HG03139 (cell line): ENCODE data around the gene AASDHPPT.
"Not testable (repeated sequence)": the region's sequence is repeated elsewhere in the genome, so short reads cannot be mapped to it uniquely, and the experiment has no call there.

Source experiments
- ATAC-seq: cut with Tn5 transposase; IDR thresholded peaks from one replicate; pipeline ENCODE4 v1.9.1; 2021; ENCODE audit not compliant: unreplicated experiment

AASDHPPT gene

GRCh38 chr11:106077609-106078455, at the start of gene AASDHPPT:
Gene AASDHPPT (plus strand): TSS chr11:106077662. CDS start chr11:106077711, 49 bp downstream.
- ATAC-seq, result peak; percentile 11

GRCh38 chr11:106030609-106031008, 46.9 kb upstream of the AASDHPPT start:
- ATAC-seq, result no peak

GRCh38 chr11:106031202-106031810, 46.2 kb upstream of the AASDHPPT start:
- ATAC-seq, result no peak

GRCh38 chr11:106031936-106032335, 45.5 kb upstream of the AASDHPPT start:
- no peak for ATAC-seq

- no peak for ATAC-seq
These were observed 44.6 kb upstream of the AASDHPPT start for GRCh38 chr11:106032861-106033260.

- ATAC-seq, result no peak
These were observed 33.9 kb upstream of the AASDHPPT start for GRCh38 chr11:106043540-106043939.

- no peak for ATAC-seq
These were observed 29.8 kb upstream of the AASDHPPT start for GRCh38 chr11:106047631-106048030.

GRCh38 chr11:106049727-106050476, 27.6 kb upstream of the AASDHPPT start:
- ATAC-seq, result no peak

- no peak for ATAC-seq
These were observed 26.4 kb upstream of the AASDHPPT start for GRCh38 chr11:106051103-106051502.

GRCh38 chr11:106058377-106058776, 19.1 kb upstream of the AASDHPPT start:
- ATAC-seq, result not testable (repeated sequence)

GRCh38 chr11:106059617-106060016, 17.8 kb upstream of the AASDHPPT start:
- ATAC-seq, result no peak

- no peak for ATAC-seq
These were observed 16.1 kb upstream of the AASDHPPT start for GRCh38 chr11:106061249-106061784.

GRCh38 chr11:106061954-106062949, 15.2 kb upstream of the AASDHPPT start:
- peak; percentile 46 for ATAC-seq

- ATAC-seq, result no peak
These were observed 14.5 kb upstream of the AASDHPPT start for GRCh38 chr11:106063009-106063408.

- no peak for ATAC-seq
These were observed 6.9 kb upstream of the AASDHPPT start for GRCh38 chr11:106070606-106071005.

GRCh38 chr11:106072804-106073203, 4.7 kb upstream of the AASDHPPT start:
- no peak for ATAC-seq

- ATAC-seq, result no peak
These were observed 1.1 kb upstream of the AASDHPPT start for GRCh38 chr11:106076171-106076918.

GRCh38 chr11:106076919-106077608, 398 bp upstream of the AASDHPPT start, which contains the start of gene KBTBD3:
Gene KBTBD3 (minus strand): TSS chr11:106077347. CDS start chr11:106059097, 18,250 bp downstream.
- peak; percentile 95 for ATAC-seq

- ATAC-seq, result no peak
These were observed 4.6 kb downstream of the AASDHPPT start for GRCh38 chr11:106082096-106082495.
